WTC11 (cell line): Measurements from ENCODE around the gene FAU. TPM values are rescaled to one million over a fixed set of nuclear protein-coding genes. Genes with fewer than 3 reads are reported as not detected.

Experiments
- ATF1 ChIP-seq: sonication (generic); formaldehyde crosslinking; IDR thresholded peaks from 2 replicates; pipeline ENCODE4 v1.8.1; 2023; ENCODE audit warnings: mild to moderate bottlenecking, moderate library complexity, missing genetic modification reagents
- ATF6 ChIP-seq: sonication (generic); formaldehyde crosslinking; IDR thresholded peaks from 2 replicates; pipeline ENCODE4 v1.8.1; 2023; ENCODE audit warnings: mild to moderate bottlenecking, missing genetic modification reagents
- CREB1 ChIP-seq: sonication (generic); formaldehyde crosslinking; IDR thresholded peaks from 2 replicates; pipeline ENCODE4 v1.8.0; 2023; ENCODE audit warnings: mild to moderate bottlenecking, missing genetic modification reagents
- CREM ChIP-seq: sonication (generic); formaldehyde crosslinking; IDR thresholded peaks from 2 replicates; pipeline ENCODE4 v1.8.1; 2022; ENCODE audit warnings: mild to moderate bottlenecking, missing genetic modification reagents, moderate library complexity
- EMX1 ChIP-seq: fragments of 250-450 bp; sonication (Bioruptor Pico); IDR thresholded peaks from 2 replicates; pipeline ENCODE4 v1.8.0; 2021; ENCODE audit warnings: mild to moderate bottlenecking
- ESRRA ChIP-seq: sonication (generic); formaldehyde crosslinking; IDR thresholded peaks from 2 replicates; pipeline ENCODE4 v1.8.1; 2022; ENCODE audit warnings: mild to moderate bottlenecking, missing genetic modification reagents, borderline replicate concordance
- GTF2I ChIP-seq: fragments of 250-450 bp; sonication (Bioruptor Pico); conservative IDR thresholded peaks from 2 replicates; pipeline ENCODE4 v1.4.0; 2021; ENCODE audit warnings: mild to moderate bottlenecking
- HMGA2 ChIP-seq: fragments of 250-450 bp; sonication (Bioruptor Pico); IDR thresholded peaks from 2 replicates; pipeline ENCODE4 v1.4.0; 2021; ENCODE audit warnings: mild to moderate bottlenecking, moderate library complexity
- IRF2 ChIP-seq: sonication (generic); formaldehyde crosslinking; IDR thresholded peaks from 2 replicates; pipeline ENCODE4 v1.8.0; 2022; ENCODE audit warnings: low read depth, missing genetic modification reagents, borderline replicate concordance
- MXD4 ChIP-seq: fragments of 250-450 bp; sonication (Bioruptor Pico); IDR thresholded peaks from 2 replicates; pipeline ENCODE4 v1.8.0; 2021; ENCODE audit warnings: mild to moderate bottlenecking, moderate library complexity, borderline replicate concordance
- NFYB ChIP-seq: sonication (generic); formaldehyde crosslinking; conservative IDR thresholded peaks from 2 replicates; pipeline ENCODE4 v1.8.0; 2022; ENCODE audit warnings: low read depth, missing genetic modification reagents
- NR3C1 ChIP-seq: sonication (generic); formaldehyde crosslinking; conservative IDR thresholded peaks from 2 replicates; pipeline ENCODE4 v1.8.1; 2023; ENCODE audit warnings: low read depth, mild to moderate bottlenecking, missing genetic modification reagents
- SMAD3 ChIP-seq: sonication (generic); formaldehyde crosslinking; IDR thresholded peaks from 2 replicates; pipeline ENCODE4 v1.8.0; 2022; ENCODE audit warnings: missing genetic modification reagents, mild to moderate bottlenecking, borderline replicate concordance
- TEAD1 ChIP-seq: sonication (generic); formaldehyde crosslinking; IDR thresholded peaks from 2 replicates; pipeline ENCODE4 v1.8.0; 2022; ENCODE audit warnings: mild to moderate bottlenecking, missing genetic modification reagents
- USF1 ChIP-seq: sonication (generic); formaldehyde crosslinking; IDR thresholded peaks from 2 replicates; pipeline ENCODE4 v1.8.0; 2022; ENCODE audit warnings: mild to moderate bottlenecking, missing genetic modification reagents
- ZBTB21 ChIP-seq: sonication (generic); formaldehyde crosslinking; IDR thresholded peaks from 2 replicates; pipeline ENCODE4 v1.8.1; 2023; ENCODE audit warnings: mild to moderate bottlenecking, missing genetic modification reagents, borderline replicate concordance
- ZBTB43 ChIP-seq: sonication (generic); formaldehyde crosslinking; IDR thresholded peaks from 2 replicates; pipeline ENCODE4 v1.8.1; 2023; ENCODE audit warnings: mild to moderate bottlenecking, missing genetic modification reagents
- ZNF232 ChIP-seq: sonication (generic); formaldehyde crosslinking; IDR thresholded peaks from 2 replicates; pipeline ENCODE4 v1.8.0; 2022; ENCODE audit warnings: mild to moderate bottlenecking, missing genetic modification reagents
- ZNF425 ChIP-seq: fragments of 250-450 bp; sonication (Bioruptor Pico); conservative IDR thresholded peaks from 2 replicates; pipeline ENCODE4 v1.9.0; 2021; ENCODE audit warnings: mild to moderate bottlenecking
- total RNA-seq: library from RNA; stranded (reverse); gene quantifications from 3 replicates; pipeline ENCODE4 v1.2.3, GENCODE V29; 2021
- TF ChIP-seq, protein P1 (sequence below): sonication (generic); formaldehyde crosslinking; IDR thresholded peaks from 2 replicates; pipeline ENCODE4 v1.8.1; 2023; ENCODE audit warnings: mild to moderate bottlenecking, missing genetic modification reagents, moderate library complexity
- TF ChIP-seq, protein P2 (sequence below): fragments of 250-450 bp; sonication (Bioruptor Pico); IDR thresholded peaks from 2 replicates; pipeline ENCODE4 v1.9.0; 2021; ENCODE audit warnings: mild to moderate bottlenecking
- TF ChIP-seq, protein P3 (sequence below): fragments of 250-450 bp; sonication (Bioruptor Pico); IDR thresholded peaks from 2 replicates; pipeline ENCODE4 v1.9.0; 2021; ENCODE audit warnings: mild to moderate bottlenecking
- TF ChIP-seq, protein P4 (sequence below): sonication (generic); formaldehyde crosslinking; IDR thresholded peaks from 2 replicates; pipeline ENCODE4 v1.8.1; 2023; ENCODE audit warnings: mild to moderate bottlenecking, missing genetic modification reagents, moderate library complexity
- TF ChIP-seq, protein P5 (sequence below): sonication (generic); formaldehyde crosslinking; IDR thresholded peaks from 2 replicates; pipeline ENCODE4 v1.8.1; 2022; ENCODE audit warnings: mild to moderate bottlenecking, missing genetic modification reagents, moderate library complexity, borderline replicate concordance

The FAU gene
- total RNA-seq, 1 experiment from 2014 or later = 991 TPM

- TF ChIP-seq, protein P1, sequence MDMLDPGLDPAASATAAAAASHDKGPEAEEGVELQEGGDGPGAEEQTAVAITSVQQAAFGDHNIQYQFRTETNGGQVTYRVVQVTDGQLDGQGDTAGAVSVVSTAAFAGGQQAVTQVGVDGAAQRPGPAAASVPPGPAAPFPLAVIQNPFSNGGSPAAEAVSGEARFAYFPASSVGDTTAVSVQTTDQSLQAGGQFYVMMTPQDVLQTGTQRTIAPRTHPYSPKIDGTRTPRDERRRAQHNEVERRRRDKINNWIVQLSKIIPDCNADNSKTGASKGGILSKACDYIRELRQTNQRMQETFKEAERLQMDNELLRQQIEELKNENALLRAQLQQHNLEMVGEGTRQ (CRISPR knock-in tag) = no peak
- TF ChIP-seq ZBTB21 (CRISPR knock-in tag) (no peak), HMGA2 (CRISPR knock-in tag) (0 out of 2 replicates have a peak, but pooled peaks have one; percentile 5), ESRRA (CRISPR knock-in tag) (no peak), CREM (CRISPR knock-in tag) (peak; percentile 82; the same call in 1 of the 2 replicates), NFYB (CRISPR knock-in tag) (peak; percentile 83), CREB1 (CRISPR knock-in tag) (no peak), MXD4 (no peak), ZBTB43 (CRISPR knock-in tag) (0 out of 2 replicates have a peak, but pooled peaks have one; percentile 21), NR3C1 (no peak), ZNF425 (CRISPR knock-in tag) (0 out of 2 replicates have a peak, but pooled peaks have one; percentile 41), EMX1 (CRISPR knock-in tag) (0 out of 2 replicates have a peak, but pooled peaks have one; percentile 70), TEAD1 (CRISPR knock-in tag) (0 out of 2 replicates have a peak, but pooled peaks have one; percentile 27), IRF2 (no peak), ZNF232 (CRISPR knock-in tag) (peak; percentile 71; the same call in 1 of the 2 replicates), ATF6 (CRISPR knock-in tag) (no peak), USF1 (CRISPR knock-in tag) (peak; percentile 14; the same call in 1 of the 2 replicates), GTF2I (CRISPR knock-in tag) (no peak), SMAD3 (CRISPR knock-in tag) (peak; percentile 60; the same call in 1 of the 2 replicates), ATF1 (CRISPR knock-in tag) (no peak)
- TF ChIP-seq, protein P2, sequence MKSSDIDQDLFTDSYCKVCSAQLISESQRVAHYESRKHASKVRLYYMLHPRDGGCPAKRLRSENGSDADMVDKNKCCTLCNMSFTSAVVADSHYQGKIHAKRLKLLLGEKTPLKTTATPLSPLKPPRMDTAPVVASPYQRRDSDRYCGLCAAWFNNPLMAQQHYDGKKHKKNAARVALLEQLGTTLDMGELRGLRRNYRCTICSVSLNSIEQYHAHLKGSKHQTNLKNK (CRISPR knock-in tag) = peak; percentile 57; the same call in 1 of the 2 replicates
- TF ChIP-seq, protein P3, sequence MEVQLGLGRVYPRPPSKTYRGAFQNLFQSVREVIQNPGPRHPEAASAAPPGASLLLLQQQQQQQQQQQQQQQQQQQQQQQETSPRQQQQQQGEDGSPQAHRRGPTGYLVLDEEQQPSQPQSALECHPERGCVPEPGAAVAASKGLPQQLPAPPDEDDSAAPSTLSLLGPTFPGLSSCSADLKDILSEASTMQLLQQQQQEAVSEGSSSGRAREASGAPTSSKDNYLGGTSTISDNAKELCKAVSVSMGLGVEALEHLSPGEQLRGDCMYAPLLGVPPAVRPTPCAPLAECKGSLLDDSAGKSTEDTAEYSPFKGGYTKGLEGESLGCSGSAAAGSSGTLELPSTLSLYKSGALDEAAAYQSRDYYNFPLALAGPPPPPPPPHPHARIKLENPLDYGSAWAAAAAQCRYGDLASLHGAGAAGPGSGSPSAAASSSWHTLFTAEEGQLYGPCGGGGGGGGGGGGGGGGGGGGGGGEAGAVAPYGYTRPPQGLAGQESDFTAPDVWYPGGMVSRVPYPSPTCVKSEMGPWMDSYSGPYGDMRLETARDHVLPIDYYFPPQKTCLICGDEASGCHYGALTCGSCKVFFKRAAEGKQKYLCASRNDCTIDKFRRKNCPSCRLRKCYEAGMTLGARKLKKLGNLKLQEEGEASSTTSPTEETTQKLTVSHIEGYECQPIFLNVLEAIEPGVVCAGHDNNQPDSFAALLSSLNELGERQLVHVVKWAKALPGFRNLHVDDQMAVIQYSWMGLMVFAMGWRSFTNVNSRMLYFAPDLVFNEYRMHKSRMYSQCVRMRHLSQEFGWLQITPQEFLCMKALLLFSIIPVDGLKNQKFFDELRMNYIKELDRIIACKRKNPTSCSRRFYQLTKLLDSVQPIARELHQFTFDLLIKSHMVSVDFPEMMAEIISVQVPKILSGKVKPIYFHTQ (CRISPR knock-in tag) = peak; percentile 73
- TF ChIP-seq, protein P4, sequence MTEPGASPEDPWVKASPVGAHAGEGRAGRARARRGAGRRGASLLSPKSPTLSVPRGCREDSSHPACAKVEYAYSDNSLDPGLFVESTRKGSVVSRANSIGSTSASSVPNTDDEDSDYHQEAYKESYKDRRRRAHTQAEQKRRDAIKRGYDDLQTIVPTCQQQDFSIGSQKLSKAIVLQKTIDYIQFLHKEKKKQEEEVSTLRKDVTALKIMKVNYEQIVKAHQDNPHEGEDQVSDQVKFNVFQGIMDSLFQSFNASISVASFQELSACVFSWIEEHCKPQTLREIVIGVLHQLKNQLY (CRISPR knock-in tag) = no peak
- TF ChIP-seq, protein P5, sequence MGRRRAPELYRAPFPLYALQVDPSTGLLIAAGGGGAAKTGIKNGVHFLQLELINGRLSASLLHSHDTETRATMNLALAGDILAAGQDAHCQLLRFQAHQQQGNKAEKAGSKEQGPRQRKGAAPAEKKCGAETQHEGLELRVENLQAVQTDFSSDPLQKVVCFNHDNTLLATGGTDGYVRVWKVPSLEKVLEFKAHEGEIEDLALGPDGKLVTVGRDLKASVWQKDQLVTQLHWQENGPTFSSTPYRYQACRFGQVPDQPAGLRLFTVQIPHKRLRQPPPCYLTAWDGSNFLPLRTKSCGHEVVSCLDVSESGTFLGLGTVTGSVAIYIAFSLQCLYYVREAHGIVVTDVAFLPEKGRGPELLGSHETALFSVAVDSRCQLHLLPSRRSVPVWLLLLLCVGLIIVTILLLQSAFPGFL = peak; percentile 77; the same call in 1 of the 2 replicates
Measured at GRCh38 chr11:65111744-65112545, 10.0 kb downstream of the FAU start, which contains the start of gene TM7SF2 (continued).
